ENCODE measurements around the gene TMEM134. TPM values are rescaled to one million over a fixed set of nuclear protein-coding genes. Genes with fewer than 3 reads are reported as not detected.
A peak's percentile ranks its signal among the peaks of the same experiment; 100 is the strongest.
"Not testable (repeated sequence)": the region's sequence is repeated elsewhere in the genome, so short reads cannot be mapped to it uniquely, and the experiment has no call there.

The TMEM134 gene
- polyA plus RNA-seq (2013, experiment 1 of 2; ENCODE audit: insufficient read length): 45.3 TPM
- polyA plus RNA-seq (2013, experiment 2 of 2; ENCODE audit: insufficient read length): 36.3 TPM

- peak; percentile 94 for DNase-seq
These were observed at the start of gene TMEM134 for GRCh38 chr11:67468759-67469507. Gene TMEM134 (minus strand): TSS chr11:67469251. CDS start chr11:67469192, 59 bp downstream.

- DNase-seq: no peak
These were observed 48.9 kb upstream of the TMEM134 start for GRCh38 chr11:67517784-67518552.

- no peak for DNase-seq
These were observed 47.8 kb upstream of the TMEM134 start for GRCh38 chr11:67516806-67517205.

GRCh38 chr11:67514116-67514515, 45.1 kb upstream of the TMEM134 start:
- DNase-seq: no peak

- not testable (repeated sequence) for DNase-seq
These were observed 42.5 kb upstream of the TMEM134 start for GRCh38 chr11:67511558-67511957.

GRCh38 chr11:67510023-67510345, 40.9 kb upstream of the TMEM134 start:
- DNase-seq: no peak

- DNase-seq: peak; percentile 97
These were observed 39.6 kb upstream of the TMEM134 start for GRCh38 chr11:67508486-67509121.

- peak; percentile 100 for DNase-seq
These were observed 38.9 kb upstream of the TMEM134 start, which contains the start of gene CDK2AP2 for GRCh38 chr11:67507864-67508485. Gene CDK2AP2 (minus strand): TSS chr11:67508162. CDS start chr11:67508082, 80 bp downstream.

GRCh38 chr11:67507242-67507863, 38.3 kb upstream of the TMEM134 start:
- DNase-seq: peak; percentile 71

GRCh38 chr11:67506426-67507051, 37.5 kb upstream of the TMEM134 start:
- DNase-seq: no peak

GRCh38 chr11:67505605-67506396, 36.8 kb upstream of the TMEM134 start:
- DNase-seq: peak; percentile 88

- peak; percentile 63 for DNase-seq
These were observed 36.0 kb upstream of the TMEM134 start, which contains the start of gene PITPNM1 for GRCh38 chr11:67504950-67505581. Gene PITPNM1 (minus strand): TSS chr11:67505363. CDS start chr11:67504180, 1,183 bp downstream.

- DNase-seq: peak; percentile 40
These were observed 35.2 kb upstream of the TMEM134 start for GRCh38 chr11:67504005-67504949.

- no peak for DNase-seq
These were observed 34.3 kb upstream of the TMEM134 start for GRCh38 chr11:67503119-67504004.

GRCh38 chr11:67502328-67502979, 33.4 kb upstream of the TMEM134 start:
- no peak for DNase-seq

GRCh38 chr11:67501854-67502253, 32.8 kb upstream of the TMEM134 start:
- DNase-seq: no peak

Data from fibroblast of skin of scalp (primary cell).